GM23338 (cell line): ENCODE measurements around the gene CECR2. TPM values are rescaled to one million over a fixed set of nuclear protein-coding genes. Genes with fewer than 3 reads are reported as not detected.

Experiments used
- EZH2phosphoT487 ChIP-seq: fragments of 200-600 bp; sonication (generic); IDR thresholded peaks from one replicate; pipeline ENCODE4 v1.8.1; 2018; ENCODE audit warnings: antibody characterized with exemption; ENCODE audit not compliant: unreplicated experiment
- STAT1 ChIP-seq: IDR thresholded peaks from one replicate; pipeline ENCODE4 v1.6.1; 2016; ENCODE audit warnings: antibody characterized with exemption; ENCODE audit not compliant: unreplicated experiment
- ZNF114 ChIP-seq: fragments of 250-450 bp; sonication (Bioruptor Pico); IDR thresholded peaks from 2 replicates; pipeline ENCODE4 v1.5.0; 2020; ENCODE audit warnings: mild to moderate bottlenecking, moderate library complexity
- polyA plus RNA-seq: library from polyadenylated mRNA; unstranded; fragments of >200 nt; fragmentation: Nextera tagmentation; extraction: Ambion mirVana; gene quantifications from 2 replicates; pipeline ENCODE4 v1.2.1, GENCODE V29; 2016
- total RNA-seq: library from RNA; depleted of rRNA; stranded (reverse); fragments of >200 nt; shearing (Covaris generic); gene quantifications from 2 replicates; pipeline ENCODE4 v1.2.3, GENCODE V29; 2014
- TF ChIP-seq, protein P1 (sequence below): IDR thresholded peaks from one replicate; pipeline ENCODE4 v1.6.1; 2018; ENCODE audit warnings: antibody characterized with exemption; ENCODE audit not compliant: unreplicated experiment
- TF ChIP-seq, protein P2 (sequence below): IDR thresholded peaks from 2 replicates; pipeline ENCODE4 v1.6.1; 2016; ENCODE audit warnings: antibody characterized with exemption
- TF ChIP-seq, protein P3 (sequence below): fragments of 250-450 bp; sonication (Bioruptor Pico); IDR thresholded peaks from 2 replicates; pipeline ENCODE4 v1.5.0; 2020; ENCODE audit warnings: mild to moderate bottlenecking, moderate library complexity

The CECR2 gene
- total and polyA plus RNA-seq, 2 experiments from 2014 or later = 18.4 to 110 TPM

DNA sequence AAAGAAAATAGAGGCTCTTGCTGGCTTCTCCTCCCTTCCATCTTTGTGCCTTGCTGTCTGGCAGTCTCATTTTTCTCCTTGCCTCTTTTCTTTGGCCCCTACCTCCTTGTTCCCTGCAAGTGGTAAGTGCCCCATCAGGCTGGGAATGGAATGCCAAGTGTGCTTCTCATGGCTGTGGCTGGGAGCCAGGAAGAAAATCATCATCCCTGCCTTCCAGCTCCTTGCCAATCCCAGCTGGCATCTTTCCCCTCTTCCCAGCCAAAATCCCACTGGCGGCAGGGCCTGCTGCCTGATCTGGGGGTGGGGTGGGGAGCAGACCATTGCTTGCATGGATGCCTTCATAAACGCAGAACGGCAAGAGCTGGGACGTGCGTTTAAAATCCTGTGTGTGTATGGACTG lies 167.0 kb downstream of the CECR2 start (continued):
- TF ChIP-seq, protein P1, sequence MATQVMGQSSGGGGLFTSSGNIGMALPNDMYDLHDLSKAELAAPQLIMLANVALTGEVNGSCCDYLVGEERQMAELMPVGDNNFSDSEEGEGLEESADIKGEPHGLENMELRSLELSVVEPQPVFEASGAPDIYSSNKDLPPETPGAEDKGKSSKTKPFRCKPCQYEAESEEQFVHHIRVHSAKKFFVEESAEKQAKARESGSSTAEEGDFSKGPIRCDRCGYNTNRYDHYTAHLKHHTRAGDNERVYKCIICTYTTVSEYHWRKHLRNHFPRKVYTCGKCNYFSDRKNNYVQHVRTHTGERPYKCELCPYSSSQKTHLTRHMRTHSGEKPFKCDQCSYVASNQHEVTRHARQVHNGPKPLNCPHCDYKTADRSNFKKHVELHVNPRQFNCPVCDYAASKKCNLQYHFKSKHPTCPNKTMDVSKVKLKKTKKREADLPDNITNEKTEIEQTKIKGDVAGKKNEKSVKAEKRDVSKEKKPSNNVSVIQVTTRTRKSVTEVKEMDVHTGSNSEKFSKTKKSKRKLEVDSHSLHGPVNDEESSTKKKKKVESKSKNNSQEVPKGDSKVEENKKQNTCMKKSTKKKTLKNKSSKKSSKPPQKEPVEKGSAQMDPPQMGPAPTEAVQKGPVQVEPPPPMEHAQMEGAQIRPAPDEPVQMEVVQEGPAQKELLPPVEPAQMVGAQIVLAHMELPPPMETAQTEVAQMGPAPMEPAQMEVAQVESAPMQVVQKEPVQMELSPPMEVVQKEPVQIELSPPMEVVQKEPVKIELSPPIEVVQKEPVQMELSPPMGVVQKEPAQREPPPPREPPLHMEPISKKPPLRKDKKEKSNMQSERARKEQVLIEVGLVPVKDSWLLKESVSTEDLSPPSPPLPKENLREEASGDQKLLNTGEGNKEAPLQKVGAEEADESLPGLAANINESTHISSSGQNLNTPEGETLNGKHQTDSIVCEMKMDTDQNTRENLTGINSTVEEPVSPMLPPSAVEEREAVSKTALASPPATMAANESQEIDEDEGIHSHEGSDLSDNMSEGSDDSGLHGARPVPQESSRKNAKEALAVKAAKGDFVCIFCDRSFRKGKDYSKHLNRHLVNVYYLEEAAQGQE = no peak
- TF ChIP-seq ZNF114 (CRISPR knock-in tag) = no peak
- no peak for TF ChIP-seq STAT1
- no peak for TF ChIP-seq EZH2phosphoT487
- TF ChIP-seq, protein P2, sequence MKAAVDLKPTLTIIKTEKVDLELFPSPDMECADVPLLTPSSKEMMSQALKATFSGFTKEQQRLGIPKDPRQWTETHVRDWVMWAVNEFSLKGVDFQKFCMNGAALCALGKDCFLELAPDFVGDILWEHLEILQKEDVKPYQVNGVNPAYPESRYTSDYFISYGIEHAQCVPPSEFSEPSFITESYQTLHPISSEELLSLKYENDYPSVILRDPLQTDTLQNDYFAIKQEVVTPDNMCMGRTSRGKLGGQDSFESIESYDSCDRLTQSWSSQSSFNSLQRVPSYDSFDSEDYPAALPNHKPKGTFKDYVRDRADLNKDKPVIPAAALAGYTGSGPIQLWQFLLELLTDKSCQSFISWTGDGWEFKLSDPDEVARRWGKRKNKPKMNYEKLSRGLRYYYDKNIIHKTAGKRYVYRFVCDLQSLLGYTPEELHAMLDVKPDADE = no peak
- TF ChIP-seq, protein P3, sequence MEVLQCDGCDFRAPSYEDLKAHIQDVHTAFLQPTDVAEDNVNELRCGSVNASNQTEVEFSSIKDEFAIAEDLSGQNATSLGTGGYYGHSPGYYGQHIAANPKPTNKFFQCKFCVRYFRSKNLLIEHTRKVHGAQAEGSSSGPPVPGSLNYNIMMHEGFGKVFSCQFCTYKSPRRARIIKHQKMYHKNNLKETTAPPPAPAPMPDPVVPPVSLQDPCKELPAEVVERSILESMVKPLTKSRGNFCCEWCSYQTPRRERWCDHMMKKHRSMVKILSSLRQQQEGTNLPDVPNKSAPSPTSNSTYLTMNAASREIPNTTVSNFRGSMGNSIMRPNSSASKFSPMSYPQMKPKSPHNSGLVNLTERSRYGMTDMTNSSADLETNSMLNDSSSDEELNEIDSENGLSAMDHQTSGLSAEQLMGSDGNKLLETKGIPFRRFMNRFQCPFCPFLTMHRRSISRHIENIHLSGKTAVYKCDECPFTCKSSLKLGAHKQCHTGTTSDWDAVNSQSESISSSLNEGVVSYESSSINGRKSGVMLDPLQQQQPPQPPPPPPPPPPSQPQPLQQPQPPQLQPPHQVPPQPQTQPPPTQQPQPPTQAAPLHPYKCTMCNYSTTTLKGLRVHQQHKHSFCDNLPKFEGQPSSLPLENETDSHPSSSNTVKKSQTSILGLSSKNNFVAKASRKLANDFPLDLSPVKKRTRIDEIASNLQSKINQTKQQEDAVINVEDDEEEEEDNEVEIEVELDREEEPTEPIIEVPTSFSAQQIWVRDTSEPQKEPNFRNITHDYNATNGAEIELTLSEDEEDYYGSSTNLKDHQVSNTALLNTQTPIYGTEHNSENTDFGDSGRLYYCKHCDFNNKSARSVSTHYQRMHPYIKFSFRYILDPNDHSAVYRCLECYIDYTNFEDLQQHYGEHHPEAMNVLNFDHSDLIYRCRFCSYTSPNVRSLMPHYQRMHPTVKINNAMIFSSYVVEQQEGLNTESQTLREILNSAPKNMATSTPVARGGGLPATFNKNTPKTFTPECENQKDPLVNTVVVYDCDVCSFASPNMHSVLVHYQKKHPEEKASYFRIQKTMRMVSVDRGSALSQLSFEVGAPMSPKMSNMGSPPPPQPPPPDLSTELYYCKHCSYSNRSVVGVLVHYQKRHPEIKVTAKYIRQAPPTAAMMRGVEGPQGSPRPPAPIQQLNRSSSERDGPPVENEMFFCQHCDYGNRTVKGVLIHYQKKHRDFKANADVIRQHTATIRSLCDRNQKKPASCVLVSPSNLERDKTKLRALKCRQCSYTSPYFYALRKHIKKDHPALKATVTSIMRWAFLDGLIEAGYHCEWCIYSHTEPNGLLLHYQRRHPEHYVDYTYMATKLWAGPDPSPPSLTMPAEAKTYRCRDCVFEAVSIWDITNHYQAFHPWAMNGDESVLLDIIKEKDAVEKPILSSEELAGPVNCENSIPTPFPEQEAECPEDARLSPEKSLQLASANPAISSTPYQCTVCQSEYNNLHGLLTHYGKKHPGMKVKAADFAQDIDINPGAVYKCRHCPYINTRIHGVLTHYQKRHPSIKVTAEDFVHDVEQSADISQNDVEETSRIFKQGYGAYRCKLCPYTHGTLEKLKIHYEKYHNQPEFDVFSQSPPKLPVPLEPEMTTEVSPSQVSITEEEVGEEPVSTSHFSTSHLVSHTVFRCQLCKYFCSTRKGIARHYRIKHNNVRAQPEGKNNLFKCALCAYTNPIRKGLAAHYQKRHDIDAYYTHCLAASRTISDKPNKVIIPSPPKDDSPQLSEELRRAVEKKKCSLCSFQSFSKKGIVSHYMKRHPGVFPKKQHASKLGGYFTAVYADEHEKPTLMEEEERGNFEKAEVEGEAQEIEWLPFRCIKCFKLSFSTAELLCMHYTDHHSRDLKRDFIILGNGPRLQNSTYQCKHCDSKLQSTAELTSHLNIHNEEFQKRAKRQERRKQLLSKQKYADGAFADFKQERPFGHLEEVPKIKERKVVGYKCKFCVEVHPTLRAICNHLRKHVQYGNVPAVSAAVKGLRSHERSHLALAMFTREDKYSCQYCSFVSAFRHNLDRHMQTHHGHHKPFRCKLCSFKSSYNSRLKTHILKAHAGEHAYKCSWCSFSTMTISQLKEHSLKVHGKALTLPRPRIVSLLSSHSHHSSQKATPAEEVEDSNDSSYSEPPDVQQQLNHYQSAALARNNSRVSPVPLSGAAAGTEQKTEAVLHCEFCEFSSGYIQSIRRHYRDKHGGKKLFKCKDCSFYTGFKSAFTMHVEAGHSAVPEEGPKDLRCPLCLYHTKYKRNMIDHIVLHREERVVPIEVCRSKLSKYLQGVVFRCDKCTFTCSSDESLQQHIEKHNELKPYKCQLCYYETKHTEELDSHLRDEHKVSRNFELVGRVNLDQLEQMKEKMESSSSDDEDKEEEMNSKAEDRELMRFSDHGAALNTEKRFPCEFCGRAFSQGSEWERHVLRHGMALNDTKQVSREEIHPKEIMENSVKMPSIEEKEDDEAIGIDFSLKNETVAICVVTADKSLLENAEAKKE = no peak
